ENCODE measurements around the gene AGPAT3. TPM values are rescaled to one million over a fixed set of nuclear protein-coding genes. Genes with fewer than 3 reads are reported as not detected.

AGPAT3 gene
- total and polyA plus RNA-seq, 7 donors: 14.4 to 48.5 (median 20.3) TPM

- Histone ChIP-seq H3K4me1 (peaks cover 0 to 13% (median 9%) of the 10 kb centered on the region in 4 donors), H3K9me3 (no peaks in the 10 kb centered on the region), H3K4me3 (no peak overlapping the region), H3K36me3 (peaks cover 0 to 4% (median 0%) of the 10 kb centered on the region in 4 donors), H3K27ac (no peak overlapping the region), H3K27me3 (no peaks in the 10 kb centered on the region)
- WGBS, 2 donors: 94 to 95% methylated on average over 23 of the region's 23 CpGs
- no peak for TF ChIP-seq POLR2A (IDR thresholded peaks at IDR 0.05)
- no peak for TF ChIP-seq EP300 (IDR thresholded peaks at IDR 0.05)
- no peak for TF ChIP-seq CTCF (IDR thresholded peaks at IDR 0.05)
- no peak for TF ChIP-seq POLR2AphosphoS5 (IDR thresholded peaks at IDR 0.05)
- peak; percentile 44 for DNase-seq
- intact Hi-C loops (cut with DNase I): no loop called here
Observed at GRCh38 chr21:43899307-43900077, 34.5 kb downstream of the AGPAT3 start.

- no peak overlapping the region for H3K4me3 ChIP-seq
- no peaks in the 10 kb centered on the region for H3K9me3 ChIP-seq
- 93 to 95% methylated on average over 1 of the region's 1 CpG for WGBS, 2 donors
- peaks cover 0 to 6% (median 0%) of the 10 kb centered on the region in 4 donors for H3K36me3 ChIP-seq
- H3K4me1 ChIP-seq: peaks cover 0 to 13% (median 9%) of the 10 kb centered on the region in 4 donors
- H3K27ac ChIP-seq: no peak overlapping the region
- TF ChIP-seq POLR2AphosphoS5 (IDR thresholded peaks at IDR 0.05) (no peak), CTCF (IDR thresholded peaks at IDR 0.05) (no peak), EP300 (IDR thresholded peaks at IDR 0.05) (no peak), POLR2A (IDR thresholded peaks at IDR 0.05) (no peak)
- no peaks in the 10 kb centered on the region for H3K27me3 ChIP-seq
- DNase-seq: no peak
- intact Hi-C loops (cut with DNase I): no loop called here
Observed at GRCh38 chr21:43900078-43900385, 35.0 kb downstream of the AGPAT3 start.

DNA sequence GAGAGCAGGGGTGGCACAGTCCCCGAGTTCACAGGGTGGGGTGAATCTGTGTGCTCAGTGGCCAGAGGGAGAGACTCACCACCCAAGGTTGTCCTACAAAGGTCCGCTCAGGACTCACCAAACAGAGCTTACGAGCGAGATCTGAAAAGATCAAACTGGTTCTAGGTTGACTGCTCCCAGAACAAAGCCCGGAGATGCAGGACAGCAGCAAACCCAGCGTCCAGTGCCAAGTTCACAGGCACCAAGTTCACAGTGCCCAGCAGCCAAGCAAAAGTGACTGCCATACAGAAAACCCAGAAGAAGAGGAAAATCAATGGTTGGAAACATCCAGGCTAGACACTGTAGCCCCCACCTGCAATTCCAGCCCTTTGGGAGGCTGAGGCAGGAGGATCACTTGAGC lies 35.7 kb downstream of the AGPAT3 start:
- H3K36me3 ChIP-seq: peaks cover 0 to 6% (median 0%) of the 10 kb centered on the region in 4 donors
- H3K4me1 ChIP-seq: peaks cover 0 to 13% (median 9%) of the 10 kb centered on the region in 4 donors
- peak; percentile 25 for DNase-seq
- no peaks in the 10 kb centered on the region for H3K27me3 ChIP-seq
- no peak overlapping the region for H3K4me3 ChIP-seq
- 91 to 95% methylated on average over 6 of the region's 6 CpGs for WGBS, 2 donors
- TF ChIP-seq CTCF (IDR thresholded peaks at IDR 0.05) (no peak), POLR2A (IDR thresholded peaks at IDR 0.05) (no peak), EP300 (IDR thresholded peaks at IDR 0.05) (no peak), POLR2AphosphoS5 (IDR thresholded peaks at IDR 0.05) (no peak)
- intact Hi-C loops (cut with DNase I): no loop called here
- H3K9me3 ChIP-seq: no peaks in the 10 kb centered on the region
- H3K27ac ChIP-seq: no peak overlapping the region

DNA sequence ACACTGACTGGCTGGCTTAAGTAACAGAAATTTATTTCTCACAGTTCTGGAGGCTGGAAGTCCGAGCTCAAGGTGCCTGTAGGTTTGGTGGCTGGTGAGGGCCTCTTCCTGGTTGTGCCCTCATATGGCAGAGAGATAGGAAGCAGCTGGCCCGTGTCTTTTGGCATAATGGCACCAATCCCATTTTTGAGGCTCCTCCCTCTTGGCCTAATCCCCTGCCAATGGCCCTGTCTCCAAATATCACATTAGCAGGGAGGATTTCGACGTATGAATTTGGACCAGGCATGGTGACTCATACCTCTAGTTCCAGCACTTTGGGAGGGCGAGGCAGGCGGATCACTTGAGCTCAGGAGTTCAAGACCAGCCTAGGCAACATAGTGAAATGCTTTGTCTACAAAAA lies 37.4 kb downstream of the AGPAT3 start:
- Histone ChIP-seq H3K27me3 (no peaks in the 10 kb centered on the region), H3K9me3 (no peaks in the 10 kb centered on the region), H3K4me1 (peaks cover 0 to 13% (median 7%) of the 10 kb centered on the region in 4 donors), H3K27ac (peak overlapping the region in 1 of 4 donors; percentile 39), H3K4me3 (no peak overlapping the region), H3K36me3 (peaks cover 0 to 6% (median 0%) of the 10 kb centered on the region in 4 donors)
- whole genome bisulfite sequencing, 2 donors: 70 to 82% methylated on average over 6 of the region's 6 CpGs
- intact Hi-C loops (cut with DNase I): no loop called here
- TF ChIP-seq CTCF (IDR thresholded peaks at IDR 0.05): no peak
- peak in 1 of 4 donors; percentile 20 for TF ChIP-seq POLR2AphosphoS5 (IDR thresholded peaks at IDR 0.05)
- no peak for TF ChIP-seq EP300 (IDR thresholded peaks at IDR 0.05)
- DNase-seq: peak; percentile 38
